ENCODE results near the gene IER5.

- TF ChIP-seq, protein P1, sequence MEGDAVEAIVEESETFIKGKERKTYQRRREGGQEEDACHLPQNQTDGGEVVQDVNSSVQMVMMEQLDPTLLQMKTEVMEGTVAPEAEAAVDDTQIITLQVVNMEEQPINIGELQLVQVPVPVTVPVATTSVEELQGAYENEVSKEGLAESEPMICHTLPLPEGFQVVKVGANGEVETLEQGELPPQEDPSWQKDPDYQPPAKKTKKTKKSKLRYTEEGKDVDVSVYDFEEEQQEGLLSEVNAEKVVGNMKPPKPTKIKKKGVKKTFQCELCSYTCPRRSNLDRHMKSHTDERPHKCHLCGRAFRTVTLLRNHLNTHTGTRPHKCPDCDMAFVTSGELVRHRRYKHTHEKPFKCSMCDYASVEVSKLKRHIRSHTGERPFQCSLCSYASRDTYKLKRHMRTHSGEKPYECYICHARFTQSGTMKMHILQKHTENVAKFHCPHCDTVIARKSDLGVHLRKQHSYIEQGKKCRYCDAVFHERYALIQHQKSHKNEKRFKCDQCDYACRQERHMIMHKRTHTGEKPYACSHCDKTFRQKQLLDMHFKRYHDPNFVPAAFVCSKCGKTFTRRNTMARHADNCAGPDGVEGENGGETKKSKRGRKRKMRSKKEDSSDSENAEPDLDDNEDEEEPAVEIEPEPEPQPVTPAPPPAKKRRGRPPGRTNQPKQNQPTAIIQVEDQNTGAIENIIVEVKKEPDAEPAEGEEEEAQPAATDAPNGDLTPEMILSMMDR (IDR thresholded peaks at IDR 0.05) = no peak
- TF ChIP-seq POLR2A (IDR thresholded peaks at IDR 0.05) = no peak
Measured at GRCh38 chr1:181087400-181087901, 1.0 kb upstream of the IER5 start.
